ENCODE results near the gene HIBCH. TPM values are rescaled to one million over a fixed set of nuclear protein-coding genes. Genes with fewer than 3 reads are reported as not detected.

Gene HIBCH
- total RNA-seq, 1 experiment from 2014 or later = 21.7 TPM

GRCh38 chr2:190318931-190319554 lies 583 bp downstream of the HIBCH start:
- H3K27me3 ChIP-seq (ENCODE audit: control insufficient read depth, insufficient read depth, low read length) = no peaks in the 10 kb centered on the region
- ChIA-PET CTCF (interaction anchor here (1.6 kb wide), 1 partner anchor 24 kb away, joined by 5 read pairs; the partner anchor contains the start of gene INPP1), POLR2A (interaction anchor here (0.6 kb wide), 1 partner anchor 142 kb away, joined by 3 read pairs; no protein-coding TSS in a partner anchor)
- no peak for DNase-seq (ENCODE audit: low read depth, low spot score)
- peaks cover 23% of the 10 kb centered on the region for H3K4me1 ChIP-seq (ENCODE audit: control insufficient read depth, insufficient read depth, low read length)
- in situ Hi-C loops (cut with HindIII; ENCODE audit: low pct_unique_long_range_greater_than_20kb, low sequenced_read_pairs) = no loop called here
- peak; percentile 29 for ATAC-seq
- peak overlapping the region; percentile 76 to 87 for H3K4me3 ChIP-seq (ENCODE audit: low read depth in 2 of 2, low read length in 2 of 2)
- peak overlapping the region; percentile 77 for H3K27ac ChIP-seq (ENCODE audit: low read length)
- no TSS peak for BruUV-seq (replicated peaks)
- intact Hi-C loops (cut with micrococcal nuclease; ENCODE audit: unreplicated experiment) = no loop called here
- no peaks in the 10 kb centered on the region for H3K36me3 ChIP-seq (ENCODE audit: control insufficient read depth, insufficient read depth, low read length)
- TF ChIP-seq CTCF (IDR thresholded peaks at IDR 0.05) (no peak), POLR2AphosphoS5 (IDR thresholded peaks at IDR 0.05; ENCODE audit: low read depth, low read length) (no peak), TCF7L2 (IDR thresholded peaks at IDR 0.05; ENCODE audit: low read depth, low read length) (no peak), REST (IDR thresholded peaks at IDR 0.05; ENCODE audit: insufficient read depth in 1 of 2, low read depth in 2 of 2, low read length in 1 of 2) (no peak), SIN3A (IDR thresholded peaks at IDR 0.05; ENCODE audit: borderline replicate concordance, insufficient read depth, low read depth, low read length) (no peak)
- H3K9me3 ChIP-seq (ENCODE audit: control insufficient read depth, insufficient read depth, low read depth, low read length) = no peaks in the 10 kb centered on the region

GRCh38 chr2:190318514-190318913 lies 1.1 kb downstream of the HIBCH start:
- intact Hi-C loops (cut with micrococcal nuclease; ENCODE audit: unreplicated experiment) (no loop called here), in situ Hi-C loops (cut with HindIII; ENCODE audit: low pct_unique_long_range_greater_than_20kb, low sequenced_read_pairs) (no loop called here)
- POLR2A ChIA-PET = interaction anchor here (0.6 kb wide), 1 partner anchor 142 kb away, joined by 3 read pairs; no protein-coding TSS in a partner anchor
- TF ChIP-seq CTCF (IDR thresholded peaks at IDR 0.05) (no peak), REST (IDR thresholded peaks at IDR 0.05; ENCODE audit: insufficient read depth in 1 of 2, low read depth in 2 of 2, low read length in 1 of 2) (no peak), SIN3A (IDR thresholded peaks at IDR 0.05; ENCODE audit: borderline replicate concordance, insufficient read depth, low read depth, low read length) (no peak), TCF7L2 (IDR thresholded peaks at IDR 0.05; ENCODE audit: low read depth, low read length) (no peak), POLR2AphosphoS5 (IDR thresholded peaks at IDR 0.05; ENCODE audit: low read depth, low read length) (no peak)
- Histone ChIP-seq H3K9me3 (ENCODE audit: control insufficient read depth, insufficient read depth, low read depth, low read length) (no peaks in the 10 kb centered on the region), H3K4me1 (ENCODE audit: control insufficient read depth, insufficient read depth, low read length) (peaks cover 23% of the 10 kb centered on the region), H3K27ac (ENCODE audit: low read length) (peak overlapping the region; percentile 77), H3K4me3 (ENCODE audit: low read depth in 2 of 2, low read length in 2 of 2) (peak overlapping the region; percentile 76 to 87), H3K36me3 (ENCODE audit: control insufficient read depth, insufficient read depth, low read length) (no peaks in the 10 kb centered on the region), H3K27me3 (ENCODE audit: control insufficient read depth, insufficient read depth, low read length) (no peaks in the 10 kb centered on the region)
- no peak for ATAC-seq
- CTCF ChIA-PET = interaction anchor here (1.6 kb wide), 1 partner anchor 24 kb away, joined by 5 read pairs; the partner anchor contains the start of gene INPP1
- no TSS peak for BruUV-seq (replicated peaks)
- DNase-seq (ENCODE audit: low read depth, low spot score) = no peak
